Heart left ventricle (tissue), 16 donors: ENCODE measurements around the gene GPX5. TPM values are rescaled to one million over a fixed set of nuclear protein-coding genes. Genes with fewer than 3 reads are reported as not detected.

ENCODE experiments used
- ATAC-seq, 4 donors: fragments of 200-7000 bp; cut with Tn5 transposase; one replicate each; pipeline ENCODE4 v1.9.1; 2020 to 2022; ENCODE audit warnings: moderate library complexity in 4 of 4, mild to moderate bottlenecking in 3 of 4, moderate number of reproducible peaks in 1 of 4
- DNase-seq, 5 donors: peaks; one replicate each; pipeline ENCODE4 v3.0.0-alpha.2; 2020
- H3K27ac ChIP-seq, 12 donors: fragments of 200-600 bp; sonication (generic) in 4 of 12; one replicate each; pipeline versions ENCODE4 v1.5.0 to v1.8.0; 2016 to 2022; ENCODE audit warnings: mild to moderate bottlenecking in 2 of 12
- H3K27me3 ChIP-seq, 9 donors: fragments of 200-600 bp; sonication (generic) in 2 of 9; one replicate each; pipeline versions ENCODE4 v1.5.1 to v1.8.0; 2016 to 2022; ENCODE audit warnings: mild to moderate bottlenecking in 3 of 9
- H3K36me3 ChIP-seq, 9 donors: fragments of 200-600 bp; sonication (generic) in 2 of 9; one replicate each; pipeline versions ENCODE4 v1.5.0 to v1.8.0; 2018 to 2022; ENCODE audit warnings: mild to moderate bottlenecking in 2 of 9
- H3K4me1 ChIP-seq, 12 donors: fragments of 200-600 bp; sonication (generic) in 4 of 12; one replicate each; pipeline versions ENCODE4 v1.5.0 to v1.8.0; 2016 to 2022; ENCODE audit warnings: mild to moderate bottlenecking in 3 of 12
- H3K4me3 ChIP-seq, 12 donors: fragments of 200-600 bp; sonication (generic) in 4 of 12; one replicate each; pipeline versions ENCODE4 v1.5.0 to v1.8.0; 2017 to 2022; ENCODE audit warnings: mild to moderate bottlenecking in 9 of 12, moderate library complexity in 4 of 12
- H3K9me3 ChIP-seq, 12 donors: fragments of 200-600 bp; sonication (generic) in 4 of 12; one replicate each; pipeline versions ENCODE4 v1.5.0 to v1.8.0; 2016 to 2022; ENCODE audit warnings: mild to moderate bottlenecking in 1 of 12
- POLR2A ChIP-seq, 2 donors: fragments of 450-650 bp; IDR thresholded peaks; one replicate each; pipeline ENCODE4 v1.6.1; 2017; ENCODE audit warnings: antibody characterized with exemption in 2 of 2, mild to moderate bottlenecking in 2 of 2, moderate library complexity in 2 of 2
- WGBS, 4 donors: extraction: QIAGEN DNeasy Blood & Tissue Kit in 2 of 4; methylation state at CpG; one replicate each; pipeline versions ENCODE4 v1.1.5 to v1.1.7; 2013 to 2018; 5-methylcytosine and 5-hydroxymethylcytosine counted together
- intact Hi-C, 10 donors: fragments of 100-400 bp; cut with DNase I; formaldehyde crosslinking; loops; one replicate each; pipeline versions ENCODE4 v1.11.1 to v1.14.2; 2022
- polyA plus RNA-seq, 2 donors: library from polyadenylated mRNA; stranded (reverse); fragments of 200-250 nt; gene quantifications; one replicate each; pipeline ENCODE4 v1.2.3, GENCODE V29; 2013
- total RNA-seq, 9 donors: library from RNA; depleted of rRNA in 2 of 9; stranded (reverse); fragments of >200 nt in 2 of 9; fragmentation: NEBNext Ultra II Directional in 3 of 9; extraction: Animal tissue kit (Norgen Biotek cat#: 25700) in 3 of 9; gene quantifications; one replicate each; pipeline versions ENCODE4 v1.1.0 to v1.2.4, GENCODE V29; 2016 to 2023
- TF ChIP-seq, protein P1 (sequence below), 12 donors: fragments of 200-600 bp; sonication (generic) in 4 of 12; IDR thresholded peaks; one replicate each; pipeline versions ENCODE4 v1.5.0 to v1.8.0; 2018 to 2022; ENCODE audit warnings: antibody characterized with exemption in 12 of 12, mild to moderate bottlenecking in 5 of 12
- donor health status: ischemic (EF 13 %, LVEDD 7.1; RV severe dilation, severe dysfunction).
- donor health status: healthy with polysubstance abuse.
- donor health status: DM: no; HTN: yes; CAD: no.
- donor health status: DM: no; HTN: no; CAD: no.
- donor health status: ischemic (EF 25% LVEDD 6.9; RV normal size, moderate dysfunction).
- donor health status: ischemic (EF 25% LVEDD 5.7; RV mildly dilated, moderate dysfunction).
- donor health status: healthy.
- donor health status: DM: yes; HTN: yes; CAD: no.
- donor health status: ischemic (EF 35%, LVEDD 5.7; RV mildly dilated, moderate dysfunction).
- donor health status: nonischemic (EF 11% LVEDD 7.7; RV severe dilation, severe dysfunction).
- donor health status: DM: yes; HTN: yes; CAD: no.
- donor health status: PGD.
- donor health status: ischemic (EF 29% LVEDD 5.4; RV normal size, mild dysfunction).
- donor health status: nonischemic (EF 23%, LVEDD 6.1; RV moderate dilation, normal function).

The GPX5 gene
- total and polyA plus RNA-seq, 11 donors, result not detected

- ATAC-seq, result no peak
Observed at GRCh38 chr6:28563430-28564095, 37.9 kb downstream of the GPX5 start.

GRCh38 chr6:28565823-28566526, 40.3 kb downstream of the GPX5 start:
- no peaks in the 10 kb centered on the region for H3K9me3 ChIP-seq
- no peaks in the 10 kb centered on the region for H3K36me3 ChIP-seq
- intact Hi-C loops, result no loop called here
- 52 to 71% (median 58%) methylated on average over 7 of the region's 7 CpGs for WGBS, 4 donors
- H3K27ac ChIP-seq, result no peak overlapping the region
- TF ChIP-seq, protein P1, sequence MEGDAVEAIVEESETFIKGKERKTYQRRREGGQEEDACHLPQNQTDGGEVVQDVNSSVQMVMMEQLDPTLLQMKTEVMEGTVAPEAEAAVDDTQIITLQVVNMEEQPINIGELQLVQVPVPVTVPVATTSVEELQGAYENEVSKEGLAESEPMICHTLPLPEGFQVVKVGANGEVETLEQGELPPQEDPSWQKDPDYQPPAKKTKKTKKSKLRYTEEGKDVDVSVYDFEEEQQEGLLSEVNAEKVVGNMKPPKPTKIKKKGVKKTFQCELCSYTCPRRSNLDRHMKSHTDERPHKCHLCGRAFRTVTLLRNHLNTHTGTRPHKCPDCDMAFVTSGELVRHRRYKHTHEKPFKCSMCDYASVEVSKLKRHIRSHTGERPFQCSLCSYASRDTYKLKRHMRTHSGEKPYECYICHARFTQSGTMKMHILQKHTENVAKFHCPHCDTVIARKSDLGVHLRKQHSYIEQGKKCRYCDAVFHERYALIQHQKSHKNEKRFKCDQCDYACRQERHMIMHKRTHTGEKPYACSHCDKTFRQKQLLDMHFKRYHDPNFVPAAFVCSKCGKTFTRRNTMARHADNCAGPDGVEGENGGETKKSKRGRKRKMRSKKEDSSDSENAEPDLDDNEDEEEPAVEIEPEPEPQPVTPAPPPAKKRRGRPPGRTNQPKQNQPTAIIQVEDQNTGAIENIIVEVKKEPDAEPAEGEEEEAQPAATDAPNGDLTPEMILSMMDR (IDR thresholded peaks at IDR 0.05), result no peak
- no peak for TF ChIP-seq POLR2A (IDR thresholded peaks at IDR 0.05)
- no peak for DNase-seq
- H3K4me3 ChIP-seq, result no peak overlapping the region
- H3K27me3 ChIP-seq, result peaks cover 0 to 37% (median 10%) of the 10 kb centered on the region in 9 donors
- H3K4me1 ChIP-seq, result no peaks in the 10 kb centered on the region
- no peak for ATAC-seq

More at GRCh38 chr6:28563430-28564095, 37.9 kb downstream of the GPX5 start:
- TF ChIP-seq, protein P1 (IDR thresholded peaks at IDR 0.05), result no peak
- no peak for TF ChIP-seq POLR2A (IDR thresholded peaks at IDR 0.05)
- no peaks in the 10 kb centered on the region for H3K36me3 ChIP-seq
- H3K9me3 ChIP-seq, result no peaks in the 10 kb centered on the region
- H3K4me1 ChIP-seq, result no peaks in the 10 kb centered on the region
- H3K27ac ChIP-seq, result no peak overlapping the region
- no peak for DNase-seq
- intact Hi-C loops, result no loop called here
- WGBS, 4 donors, result 48 to 63% (median 55%) methylated on average over 3 of the region's 3 CpGs
- H3K27me3 ChIP-seq, result peaks cover 0 to 44% (median 14%) of the 10 kb centered on the region in 9 donors
- H3K4me3 ChIP-seq, result no peak overlapping the region

DNA sequence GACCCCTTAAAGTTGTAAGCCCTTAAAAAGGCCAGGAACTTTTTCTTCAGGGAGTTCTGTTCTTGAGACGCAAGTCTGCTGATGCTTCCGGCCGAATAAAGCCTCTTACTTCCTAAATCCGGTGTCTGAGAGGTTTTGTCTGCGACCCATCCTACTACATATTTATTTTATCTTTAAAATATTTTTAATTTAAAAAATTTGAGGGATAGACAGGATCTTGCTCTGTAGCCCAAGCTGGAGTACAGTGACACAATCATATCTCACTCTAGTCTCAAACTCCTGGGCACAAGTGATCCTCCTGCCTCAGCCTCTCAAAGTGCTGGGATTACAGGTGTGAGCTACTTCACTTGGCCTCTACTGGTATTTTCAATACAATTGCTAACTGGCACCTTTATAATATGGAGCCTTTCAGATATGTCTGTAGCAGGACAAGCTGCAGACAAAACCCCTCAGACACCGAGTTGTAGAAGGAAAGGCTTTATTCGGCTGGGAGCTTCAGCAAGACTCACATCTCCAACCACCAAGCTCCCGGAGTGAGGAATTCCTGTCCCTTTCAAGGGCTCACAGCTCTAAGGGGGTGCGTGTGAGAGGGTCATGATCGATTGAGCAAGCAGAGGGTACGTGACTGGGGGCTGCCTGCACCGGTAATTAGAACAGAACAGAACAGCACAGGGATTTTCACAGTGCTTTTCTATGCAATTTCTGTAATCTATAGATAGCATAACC, 41.0 kb downstream of the GPX5 start:
- DNase-seq (no peak), ATAC-seq (no peak)
- intact Hi-C loops, result no loop called here
- no peaks in the 10 kb centered on the region for H3K36me3 ChIP-seq
- H3K9me3 ChIP-seq, result no peaks in the 10 kb centered on the region
- no peak overlapping the region for H3K27ac ChIP-seq
- no peaks in the 10 kb centered on the region for H3K4me1 ChIP-seq
- 87 to 90% (median 88%) methylated on average over 12 of the region's 12 CpGs for WGBS, 4 donors
- peaks cover 0 to 37% (median 7%) of the 10 kb centered on the region in 9 donors for H3K27me3 ChIP-seq
- TF ChIP-seq, protein P1 (IDR thresholded peaks at IDR 0.05), result no peak
- TF ChIP-seq POLR2A (IDR thresholded peaks at IDR 0.05), result no peak
- no peak overlapping the region for H3K4me3 ChIP-seq

GRCh38 chr6:28567506-28567905, 41.8 kb downstream of the GPX5 start:
- Histone ChIP-seq H3K27ac (no peak overlapping the region), H3K36me3 (no peaks in the 10 kb centered on the region), H3K4me3 (no peak overlapping the region), H3K9me3 (no peaks in the 10 kb centered on the region), H3K27me3 (peaks cover 0 to 37% (median 7%) of the 10 kb centered on the region in 9 donors), H3K4me1 (no peaks in the 10 kb centered on the region)
- intact Hi-C loops, result no loop called here
- no peak for DNase-seq
- TF ChIP-seq POLR2A (IDR thresholded peaks at IDR 0.05), result no peak
- TF ChIP-seq, protein P1 (IDR thresholded peaks at IDR 0.05), result no peak
- no peak for ATAC-seq
